ENCODE results near the gene CBX8.

CBX8 gene

GRCh38 chr17:79748295-79749099 lies 48.4 kb downstream of the CBX8 start:
- no peak for DNase-seq

GRCh38 chr17:79747508-79748294 lies 49.2 kb downstream of the CBX8 start:
- no peak for DNase-seq

- DNase-seq: no peak
Measured at GRCh38 chr17:79746889-79747507, 49.9 kb downstream of the CBX8 start.

GRCh38 chr17:79745641-79746105 lies 51.2 kb downstream of the CBX8 start:
- DNase-seq: no peak

- DNase-seq: no peak
Measured at GRCh38 chr17:79743614-79744013, 53.3 kb downstream of the CBX8 start.

GRCh38 chr17:79742951-79743476 lies 53.9 kb downstream of the CBX8 start:
- no peak for DNase-seq

- DNase-seq: no peak
Measured at GRCh38 chr17:79742589-79742918, 54.3 kb downstream of the CBX8 start.
